BLaER1 treated with 17β-estradiol and CSF1 and Interleukin-3, amounts not matched to agents 10 nM and 100 nM (cell line): ENCODE measurements around the gene AKR1E2.

Experiments
- H3K27ac ChIP-seq, 11 experiments: shearing (Covaris generic); formaldehyde crosslinking; 2 replicates each; pipeline ENCODE4 v1.8.1; 2022
- H3K27me3 ChIP-seq, 11 experiments: shearing (Covaris generic); formaldehyde crosslinking; 2 replicates each; pipeline ENCODE4 v1.8.1; 2022
- H3K36me3 ChIP-seq, 11 experiments: shearing (Covaris generic); formaldehyde crosslinking; 2 replicates each; pipeline ENCODE4 v1.8.1; 2022
- H3K4me1 ChIP-seq, 10 experiments: shearing (Covaris generic); formaldehyde crosslinking; 2 replicates each; pipeline ENCODE4 v1.8.1; 2022
- H3K4me2 ChIP-seq, 11 experiments: shearing (Covaris generic); formaldehyde crosslinking; 2 replicates each; pipeline ENCODE4 v1.8.1; 2022
- H3K4me3 ChIP-seq, 10 experiments: shearing (Covaris generic); formaldehyde crosslinking; 2 replicates each; pipeline ENCODE4 v1.8.1; 2022
- H3K9ac ChIP-seq, 11 experiments: shearing (Covaris generic); formaldehyde crosslinking; 2 replicates each; pipeline ENCODE4 v1.8.1; 2022
- H3K9me3 ChIP-seq, 11 experiments: shearing (Covaris generic); formaldehyde crosslinking; replicated peaks in 1 of 11; 2 replicates each; pipeline ENCODE4 v1.8.1; 2022
- H4K20me1 ChIP-seq, 11 experiments: shearing (Covaris generic); formaldehyde crosslinking; 2 replicates each; pipeline ENCODE4 v1.8.1; 2022
- Cebpa-rat ChIP-seq, 11 experiments: shearing (Covaris generic); IDR thresholded peaks; 2 replicates each; pipeline ENCODE4 v1.8.1; 2022

Gene AKR1E2

GRCh38 chr10:4888236-4888635, 62.2 kb downstream of the AKR1E2 start:
- H4K20me1 ChIP-seq = no peaks in the 10 kb centered on the region
- no peak for TF ChIP-seq Cebpa-rat (IDR thresholded peaks at IDR 0.05)
- H3K9ac ChIP-seq = no peak overlapping the region; a peak in 1 of 22 replicates
- peaks cover 0 to 17% (median 0%) of the 10 kb centered on the region in 11 experiments; a peak in 5 of 22 replicates for H3K36me3 ChIP-seq
- peak overlapping the region in 7 of 11 experiments; percentile 56 to 90 (median 81); a peak in 11 of 22 replicates for H3K4me2 ChIP-seq
- H3K27me3 ChIP-seq = no peaks in the 10 kb centered on the region
- peak overlapping the region in 7 of 11 experiments; percentile 64 to 82 (median 73); a peak in 14 of 22 replicates for H3K27ac ChIP-seq
- peaks cover 8 to 46% (median 38%) of the 10 kb centered on the region in 10 experiments; a peak in 19 of 20 replicates for H3K4me1 ChIP-seq
- peaks cover 6 to 73% (median 45%) of the 10 kb centered on the region in 11 experiments; a peak in 19 of 22 replicates for H3K9me3 ChIP-seq
- peak overlapping the region in 3 of 10 experiments; percentile 15 to 31 (median 24); a peak in 3 of 20 replicates for H3K4me3 ChIP-seq

GRCh38 chr10:4889959-4890358, 64.0 kb downstream of the AKR1E2 start:
- H3K36me3 ChIP-seq = peaks cover 0 to 6% (median 0%) of the 10 kb centered on the region in 11 experiments; a peak in 3 of 22 replicates
- TF ChIP-seq Cebpa-rat (IDR thresholded peaks at IDR 0.05) = no peak
- no peak overlapping the region; a peak in 1 of 20 replicates for H3K4me3 ChIP-seq

GRCh38 chr10:4892681-4893080, 66.7 kb downstream of the AKR1E2 start:
- Histone ChIP-seq H3K27ac (no peak overlapping the region), H3K4me2 (no peak overlapping the region), H3K4me1 (peaks cover under 1 to 10% (median 5%) of the 10 kb centered on the region in 10 experiments; a peak in 17 of 20 replicates), H3K9me3 (peaks cover 6 to 39% (median 20%) of the 10 kb centered on the region in 11 experiments; a peak in 19 of 22 replicates), H3K4me3 (no peak overlapping the region), H4K20me1 (no peaks in the 10 kb centered on the region), H3K36me3 (peaks cover 0 to 5% (median 0%) of the 10 kb centered on the region in 11 experiments; a peak in 2 of 22 replicates), H3K9ac (no peak overlapping the region), H3K27me3 (no peaks in the 10 kb centered on the region)
- TF ChIP-seq Cebpa-rat (IDR thresholded peaks at IDR 0.05) = no peak

More at GRCh38 chr10:4889959-4890358, 64.0 kb downstream of the AKR1E2 start:
- H3K27ac ChIP-seq = no peak overlapping the region
- no peak overlapping the region for H3K4me2 ChIP-seq
- H4K20me1 ChIP-seq = no peaks in the 10 kb centered on the region
- H3K9ac ChIP-seq = no peak overlapping the region
- peaks cover 8 to 37% (median 32%) of the 10 kb centered on the region in 10 experiments; a peak in 19 of 20 replicates for H3K4me1 ChIP-seq
- H3K27me3 ChIP-seq = no peaks in the 10 kb centered on the region
- H3K9me3 ChIP-seq = peaks cover 6 to 56% (median 34%) of the 10 kb centered on the region in 11 experiments; a peak in 19 of 22 replicates

- H3K9me3 ChIP-seq = peaks cover 0 to 24% (median 8%) of the 10 kb centered on the region in 11 experiments; a peak in 12 of 22 replicates
- TF ChIP-seq Cebpa-rat (IDR thresholded peaks at IDR 0.05) = no peak
- no peaks in the 10 kb centered on the region for H3K27me3 ChIP-seq
- no peak overlapping the region for H3K27ac ChIP-seq
- no peaks in the 10 kb centered on the region for H3K4me1 ChIP-seq
- H3K9ac ChIP-seq = no peak overlapping the region
- no peaks in the 10 kb centered on the region for H4K20me1 ChIP-seq
- no peak overlapping the region for H3K4me2 ChIP-seq
- H3K36me3 ChIP-seq = no peaks in the 10 kb centered on the region
- no peak overlapping the region for H3K4me3 ChIP-seq
Measured at GRCh38 chr10:4894335-4894734, 68.3 kb downstream of the AKR1E2 start.
